ENCODE measurements around the gene SLCO3A1.
A peak's percentile ranks its signal among the peaks of the same experiment; 100 is the strongest.

SLCO3A1 gene

GRCh38 chr15:92011611-92012367, 158.3 kb downstream of the SLCO3A1 start:
- peak in 1 of 2 donors; percentile 20 for DNase-seq

- DNase-seq = no peak
These were observed 158.8 kb downstream of the SLCO3A1 start for GRCh38 chr15:92012368-92012629.

DNA sequence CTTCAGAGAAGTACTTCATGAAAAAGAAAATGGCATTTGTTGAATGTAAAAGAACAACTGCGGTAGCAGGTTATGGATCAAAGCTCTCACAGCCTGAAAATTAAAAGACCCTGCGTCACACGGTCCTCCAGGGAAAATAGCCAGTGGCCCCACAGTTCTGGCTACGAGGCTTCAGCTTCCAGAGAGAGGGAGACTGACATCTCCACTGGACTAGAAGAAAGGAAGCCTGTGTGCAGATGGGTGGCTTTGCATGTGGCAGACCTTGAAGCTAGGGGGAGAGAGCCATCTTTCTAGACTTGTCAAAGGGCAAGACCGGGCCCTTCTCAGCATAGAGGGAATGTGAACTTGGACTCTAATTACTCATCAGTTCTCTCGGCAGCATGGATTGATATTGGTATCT, 159.4 kb downstream of the SLCO3A1 start:
- no peak for DNase-seq

- DNase-seq = no peak
These were observed 160.9 kb downstream of the SLCO3A1 start for GRCh38 chr15:92014281-92015030.

DNA sequence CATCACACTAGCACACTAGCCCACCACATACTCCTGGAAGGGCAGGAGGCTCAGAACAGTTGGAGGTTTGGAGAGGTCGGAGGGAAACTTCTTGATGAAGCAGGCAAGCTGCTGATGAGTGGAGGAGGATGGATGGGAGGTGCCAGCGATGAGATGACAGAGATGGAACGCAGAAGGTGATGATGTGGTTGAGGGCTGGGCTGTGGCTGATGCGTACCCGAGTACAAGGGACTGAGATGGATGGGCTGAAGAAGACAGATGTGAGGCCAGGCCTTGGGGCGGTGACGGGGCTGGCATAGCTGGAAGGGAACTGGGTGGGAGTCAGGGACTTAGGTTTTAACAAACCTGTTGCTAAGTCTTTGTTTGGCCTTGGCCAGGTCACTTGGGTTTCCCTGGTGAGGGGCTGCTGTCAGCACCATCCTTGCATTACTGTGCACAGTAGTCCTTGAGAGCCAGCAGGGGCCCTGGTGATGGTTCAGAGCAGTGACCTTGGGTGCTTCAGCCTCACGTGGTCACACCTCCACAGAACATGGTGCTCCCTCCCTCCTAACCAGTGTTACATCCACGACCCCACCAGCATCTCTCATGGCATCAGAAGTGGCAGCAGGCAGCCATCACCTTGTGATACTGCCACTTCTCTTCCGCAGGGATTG, 164.5 kb downstream of the SLCO3A1 start:
- DNase-seq = no peak

- no peak for DNase-seq
These were observed 165.2 kb downstream of the SLCO3A1 start for GRCh38 chr15:92018535-92019239.

- DNase-seq = no peak
These were observed 166.2 kb downstream of the SLCO3A1 start for GRCh38 chr15:92019706-92020105.

GRCh38 chr15:92020207-92020606, 166.7 kb downstream of the SLCO3A1 start:
- DNase-seq = no peak

GRCh38 chr15:92020804-92021203, 167.3 kb downstream of the SLCO3A1 start:
- no peak for DNase-seq

GRCh38 chr15:92021792-92022191, 168.3 kb downstream of the SLCO3A1 start:
- DNase-seq = no peak

- no peak for DNase-seq
These were observed 170.5 kb downstream of the SLCO3A1 start for GRCh38 chr15:92023965-92024364.

- DNase-seq = no peak
These were observed 172.3 kb downstream of the SLCO3A1 start for GRCh38 chr15:92025706-92026270.

DNA sequence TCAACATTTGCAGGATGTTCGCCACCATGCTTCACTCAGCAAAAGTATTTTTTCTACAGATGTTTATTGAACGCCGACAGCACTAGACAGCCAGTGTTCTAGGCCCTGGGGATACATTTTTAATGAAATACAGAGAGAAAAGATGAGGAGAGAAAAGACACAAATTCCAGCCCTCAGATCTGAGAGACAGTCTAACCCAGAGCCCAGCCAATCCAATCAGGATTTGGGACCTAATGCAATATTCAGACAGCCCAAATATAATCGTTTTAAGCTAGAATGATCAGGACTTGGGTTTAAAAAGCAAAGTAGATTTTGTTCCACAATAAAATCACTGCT, 174.8 kb downstream of the SLCO3A1 start:
- DNase-seq = no peak

DNA sequence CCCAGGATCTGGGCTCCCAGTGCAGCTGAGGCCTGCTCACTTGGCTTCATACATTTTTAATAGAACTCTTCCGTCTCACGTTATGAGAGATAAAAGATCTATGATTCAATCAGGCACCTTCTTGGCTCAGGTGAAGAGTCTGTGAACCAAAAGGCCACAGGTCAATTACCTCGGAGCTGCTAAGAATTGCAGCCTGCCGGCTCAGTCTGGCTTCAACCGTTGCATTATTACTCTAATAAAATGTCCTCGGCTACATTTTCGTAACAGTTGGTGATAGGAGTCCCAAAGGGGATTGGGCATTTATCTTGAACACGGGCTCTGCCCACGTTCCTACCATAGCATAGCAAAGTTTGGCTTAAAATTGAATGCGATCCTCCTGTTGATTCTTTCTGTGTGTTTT, 176.3 kb downstream of the SLCO3A1 start:
- no peak for DNase-seq

- DNase-seq = no peak
These were observed 179.8 kb downstream of the SLCO3A1 start for GRCh38 chr15:92033314-92033713.

GRCh38 chr15:92033723-92034122, 180.2 kb downstream of the SLCO3A1 start:
- DNase-seq = no peak

GRCh38 chr15:92034227-92034626, 180.7 kb downstream of the SLCO3A1 start:
- DNase-seq = no peak

DNA sequence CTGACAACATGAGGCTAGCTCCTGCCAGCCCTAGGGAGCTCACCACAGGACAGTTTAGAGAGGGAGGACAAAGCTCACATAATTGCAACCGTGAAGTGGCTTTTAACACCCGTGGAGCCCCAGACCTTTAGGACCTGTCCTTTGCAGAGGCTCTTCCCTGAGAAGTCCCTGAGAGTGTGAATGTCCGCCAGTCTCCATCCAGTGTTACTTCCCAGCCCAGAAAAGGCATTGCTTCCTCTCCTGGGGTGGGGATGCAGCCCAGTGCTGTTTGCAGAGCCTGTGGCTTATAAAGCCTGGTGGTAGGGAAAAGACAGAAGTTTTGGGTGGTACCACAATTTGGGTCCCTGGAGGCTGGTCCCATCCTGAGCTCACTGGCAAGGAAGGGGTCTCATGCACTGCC, 182.0 kb downstream of the SLCO3A1 start:
- no peak for DNase-seq

DNA sequence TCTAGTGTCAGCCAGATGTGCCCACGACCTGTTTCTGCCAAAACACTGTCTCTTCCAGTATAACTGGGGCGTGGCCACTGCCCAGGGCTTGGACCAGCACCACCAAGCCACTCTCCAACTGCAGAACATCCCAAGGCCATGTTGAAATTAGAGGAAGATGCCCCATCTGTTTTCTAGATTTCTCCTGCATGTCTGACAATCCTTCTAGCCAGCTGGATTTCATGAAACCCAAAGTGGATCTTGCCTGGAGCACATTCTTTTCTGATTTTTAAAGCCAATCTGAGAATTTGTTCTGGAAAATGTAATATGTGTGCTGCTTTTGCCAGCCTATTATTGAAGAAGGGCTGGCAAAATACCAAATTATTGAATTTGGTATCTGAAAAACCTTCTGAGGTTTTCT, 182.5 kb downstream of the SLCO3A1 start:
- DNase-seq = no peak

DNA sequence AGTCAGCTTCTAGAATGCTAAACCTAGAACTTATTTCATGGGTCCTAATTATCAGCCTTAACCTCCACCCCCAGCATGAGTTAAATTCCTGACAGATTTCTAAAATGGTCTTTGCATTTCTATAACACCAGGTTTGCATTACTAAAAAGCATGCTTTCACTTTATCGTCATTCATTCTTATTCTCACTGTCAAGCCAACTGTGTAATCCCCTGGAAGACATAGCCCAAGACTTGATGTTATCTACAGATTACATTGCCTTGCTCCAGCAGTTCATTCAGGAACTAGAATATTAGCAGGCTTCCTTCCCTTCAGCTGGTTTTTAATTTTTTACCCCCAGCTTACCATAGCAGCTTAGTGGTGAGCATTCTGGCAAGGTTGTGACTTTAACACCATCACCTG, 184.0 kb downstream of the SLCO3A1 start:
- no peak for DNase-seq

GRCh38 chr15:92040350-92040749, 186.8 kb downstream of the SLCO3A1 start:
- no peak for DNase-seq

DNA sequence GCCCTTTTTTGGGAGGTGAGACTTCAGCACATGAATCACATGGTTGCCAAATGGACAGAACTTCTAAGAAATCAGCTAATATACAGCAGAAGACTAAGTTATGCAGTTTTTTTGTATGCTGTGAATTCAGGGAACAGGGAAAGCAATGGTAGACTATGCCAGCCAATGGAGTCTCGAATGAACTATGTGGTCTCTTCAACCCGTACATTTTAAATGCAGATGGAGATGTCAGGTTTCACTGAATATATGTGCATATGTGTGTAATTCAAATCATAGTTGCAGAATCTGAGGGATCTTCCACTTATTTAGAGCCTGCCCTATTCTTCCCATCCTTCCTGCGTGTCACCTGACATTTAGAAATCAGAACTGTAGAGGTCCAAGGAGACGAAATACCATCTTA, 187.9 kb downstream of the SLCO3A1 start:
- no peak for DNase-seq

- no peak for DNase-seq
These were observed 189.8 kb downstream of the SLCO3A1 start for GRCh38 chr15:92043283-92043682.

All from bone marrow (tissue), 2 donors.